DMS153 treated with DMSO at 0.1 percent for 48 hours (cell line): ENCODE data around the gene GLOD4.
"Not testable (repeated sequence)": the region's sequence is repeated elsewhere in the genome, so short reads cannot be mapped to it uniquely, and the experiment has no call there.

Experiments
- DNase-seq: peaks from one replicate; lab custom pipeline; 2025; ENCODE audit not compliant: unreplicated experiment; lab: John Stamatoyannopoulos, UW

GLOD4 gene, protein sequence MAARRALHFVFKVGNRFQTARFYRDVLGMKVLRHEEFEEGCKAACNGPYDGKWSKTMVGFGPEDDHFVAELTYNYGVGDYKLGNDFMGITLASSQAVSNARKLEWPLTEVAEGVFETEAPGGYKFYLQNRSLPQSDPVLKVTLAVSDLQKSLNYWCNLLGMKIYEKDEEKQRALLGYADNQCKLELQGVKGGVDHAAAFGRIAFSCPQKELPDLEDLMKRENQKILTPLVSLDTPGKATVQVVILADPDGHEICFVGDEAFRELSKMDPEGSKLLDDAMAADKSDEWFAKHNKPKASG

DNA sequence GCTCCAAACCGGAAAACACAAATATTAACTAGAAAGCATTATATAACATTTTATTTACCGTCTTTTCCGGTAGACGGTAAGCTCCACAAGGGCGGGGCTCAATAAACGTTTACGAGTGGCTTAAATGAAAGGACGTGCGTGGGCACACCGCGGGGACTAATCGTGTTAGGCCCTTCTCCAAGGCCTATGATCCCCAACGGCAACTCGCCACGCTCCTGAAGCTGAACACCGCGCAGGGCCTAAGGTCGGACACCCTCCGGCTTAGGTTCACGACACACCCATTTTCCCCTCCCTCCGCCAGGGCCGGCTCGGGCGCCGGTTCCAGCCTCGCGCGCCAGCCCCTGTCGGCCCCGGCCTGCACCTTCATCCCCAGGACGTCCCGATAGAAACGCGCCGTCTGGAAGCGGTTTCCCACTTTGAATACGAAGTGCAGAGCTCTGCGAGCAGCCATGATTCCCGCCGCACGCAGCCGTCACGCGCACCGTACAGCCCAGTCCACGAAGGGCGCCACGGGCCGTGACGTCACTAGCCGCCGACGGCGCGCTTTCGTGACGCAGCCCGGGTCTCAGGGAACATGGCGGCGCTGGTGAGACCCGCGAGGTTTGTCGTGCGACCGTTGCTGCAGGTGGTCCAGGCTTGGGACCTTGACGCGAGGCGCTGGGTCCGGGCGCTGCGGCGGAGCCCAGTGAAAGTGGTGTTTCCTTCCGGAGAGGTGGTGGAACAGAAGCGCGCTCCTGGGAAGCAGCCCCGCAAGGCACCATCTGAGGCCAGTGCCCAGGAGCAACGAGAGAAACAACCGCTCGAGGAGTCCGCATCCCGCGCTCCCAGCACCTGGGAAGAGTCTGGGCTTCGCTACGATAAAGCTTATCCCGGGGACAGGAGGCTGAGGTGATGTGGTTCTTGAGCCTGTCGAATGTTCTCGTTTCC lies at the start of gene GLOD4, which contains the start of gene MRM3:
Gene GLOD4 (minus strand): TSS at position 476 of the 927 bp plus-strand sequence. CDS start 25 bp downstream, at position 451.
Gene MRM3 (plus strand): TSS at position 549 of the 927 bp plus-strand sequence. CDS start 26 bp downstream, at position 575.
- peak; percentile 12 for DNase-seq

- DNase-seq: no peak
These were observed 48.9 kb upstream of the GLOD4 start for GRCh38 chr17:830950-831349.

DNA sequence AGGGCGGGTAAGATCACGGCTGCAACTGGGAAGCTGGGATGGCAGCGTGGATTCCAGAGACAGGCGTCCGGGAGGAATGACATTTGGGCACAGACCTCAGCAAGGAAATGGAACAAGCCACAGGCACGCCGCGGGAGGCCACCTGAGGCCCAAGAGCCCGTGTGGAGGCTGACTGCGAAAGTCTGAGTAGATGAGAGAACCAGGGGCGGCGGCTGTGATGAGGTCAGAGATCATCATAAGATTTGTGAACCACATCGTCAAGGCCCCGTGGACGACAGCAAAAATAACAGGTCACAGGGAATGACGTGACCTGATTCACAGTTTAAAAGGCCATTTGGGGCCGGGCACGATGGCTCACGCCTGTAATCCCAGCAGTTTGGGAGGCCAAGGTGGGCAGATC lies 48.3 kb upstream of the GLOD4 start:
- no peak for DNase-seq

GRCh38 chr17:829614-830013 lies 47.5 kb upstream of the GLOD4 start:
- DNase-seq: not testable (repeated sequence)

DNA sequence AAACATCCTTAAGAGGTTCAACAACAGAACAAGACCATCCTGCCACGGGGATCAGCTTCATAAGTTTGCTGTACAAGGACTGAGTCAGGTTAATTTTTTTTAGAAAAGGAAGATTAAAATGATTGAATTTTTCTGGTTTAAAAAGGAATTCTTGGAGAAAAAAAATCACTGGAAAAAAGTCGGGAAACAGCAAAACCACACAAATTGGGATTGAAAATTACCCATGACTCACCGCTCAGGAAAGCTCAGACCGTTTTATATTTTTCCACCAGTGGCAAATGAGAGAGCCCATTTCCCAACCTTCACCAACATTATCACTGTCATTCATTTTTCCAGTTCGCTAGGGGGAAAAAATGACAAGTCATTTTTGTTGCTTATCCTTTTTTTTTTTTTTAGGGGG lies 46.7 kb upstream of the GLOD4 start:
- DNase-seq: no peak

GRCh38 chr17:826778-827177 lies 44.7 kb upstream of the GLOD4 start:
- DNase-seq: no peak

- DNase-seq: no peak
These were observed 43.1 kb upstream of the GLOD4 start for GRCh38 chr17:825216-825615.

DNA sequence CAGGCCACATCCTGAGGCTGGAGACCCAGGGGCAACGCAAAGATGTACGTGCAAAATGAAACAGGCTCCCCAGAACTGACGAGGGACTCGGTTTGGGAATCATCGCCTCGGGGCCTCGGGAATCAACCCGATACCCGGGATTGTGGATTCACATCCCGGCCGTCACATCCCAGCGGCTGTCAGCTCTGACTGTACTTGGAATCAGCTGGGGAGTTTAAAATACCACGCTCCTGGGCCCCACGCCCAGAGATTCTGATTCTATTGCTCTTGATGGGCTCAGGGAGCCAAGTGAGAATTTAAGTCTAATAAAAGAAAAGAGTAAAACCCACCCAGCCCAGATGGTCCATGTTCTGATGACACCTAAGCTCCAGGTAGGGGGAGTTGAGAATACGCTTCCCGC lies 42.3 kb upstream of the GLOD4 start:
- DNase-seq: no peak

DNA sequence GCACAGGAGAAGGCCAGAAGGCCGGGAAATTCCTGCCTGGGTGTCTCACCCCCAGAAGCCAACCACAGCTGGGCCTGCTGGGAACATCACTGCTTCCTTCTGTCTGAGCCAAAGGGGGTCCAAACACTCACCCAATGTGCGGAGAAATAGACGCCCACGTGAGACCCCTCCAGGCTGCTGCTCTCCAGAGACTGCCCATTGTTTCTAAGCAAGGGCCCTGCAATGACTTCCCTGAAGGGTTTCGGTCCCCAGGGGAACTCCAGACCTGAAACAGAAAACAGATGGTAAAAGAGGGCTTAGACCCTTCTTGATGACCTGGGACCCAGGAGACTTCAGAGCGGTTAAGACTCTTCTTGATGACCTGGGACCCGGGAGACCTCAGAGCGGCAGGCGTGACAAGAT lies 41.4 kb upstream of the GLOD4 start:
- no peak for DNase-seq

- DNase-seq: no peak
These were observed 37.2 kb upstream of the GLOD4 start for GRCh38 chr17:819251-819650.

GRCh38 chr17:814371-814770 lies 32.3 kb upstream of the GLOD4 start:
- no peak for DNase-seq

- no peak for DNase-seq
These were observed 30.6 kb upstream of the GLOD4 start for GRCh38 chr17:812638-813204.

DNA sequence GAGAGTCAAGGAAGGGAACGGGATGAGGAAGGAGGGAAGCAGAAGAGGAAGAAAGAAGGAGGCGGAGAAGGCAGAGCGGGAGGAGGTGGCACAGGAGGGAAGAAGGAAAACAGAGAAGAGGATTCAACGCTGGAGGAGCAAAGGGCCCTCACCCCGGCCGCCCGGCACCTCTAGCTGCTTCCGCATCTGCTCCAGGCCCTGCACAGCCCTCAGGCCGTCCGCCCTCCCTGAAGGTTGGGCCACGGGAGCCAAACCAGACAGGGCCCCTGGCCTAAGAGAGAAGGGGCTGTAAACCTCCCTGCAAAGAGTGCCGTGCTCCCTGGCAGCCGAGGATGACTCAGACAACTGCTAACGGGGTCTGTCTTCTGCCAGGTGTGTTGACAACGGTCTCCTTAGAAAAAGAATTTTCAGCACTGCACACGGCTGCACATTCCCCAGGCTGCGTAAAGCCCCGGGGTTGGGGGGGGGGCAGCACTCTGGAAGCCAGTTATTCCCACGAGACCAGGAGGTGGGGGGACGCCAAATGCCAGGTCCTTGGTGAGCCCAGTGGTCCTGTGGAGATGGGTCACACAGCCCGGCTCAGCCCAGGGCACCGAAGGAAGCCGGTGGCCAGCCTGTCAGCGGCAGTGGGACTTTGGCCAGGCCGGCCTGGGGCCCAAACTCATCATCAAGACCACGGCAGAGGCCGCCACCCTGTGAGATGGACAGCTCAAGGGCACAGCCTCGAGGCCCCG lies 29.1 kb upstream of the GLOD4 start:
- no peak for DNase-seq

- DNase-seq: no peak
These were observed 25.6 kb upstream of the GLOD4 start for GRCh38 chr17:807523-808294.

- no peak for DNase-seq
These were observed 24.9 kb upstream of the GLOD4 start for GRCh38 chr17:806781-807522.

- DNase-seq: no peak
These were observed 24.3 kb upstream of the GLOD4 start for GRCh38 chr17:806346-806745.

DNA sequence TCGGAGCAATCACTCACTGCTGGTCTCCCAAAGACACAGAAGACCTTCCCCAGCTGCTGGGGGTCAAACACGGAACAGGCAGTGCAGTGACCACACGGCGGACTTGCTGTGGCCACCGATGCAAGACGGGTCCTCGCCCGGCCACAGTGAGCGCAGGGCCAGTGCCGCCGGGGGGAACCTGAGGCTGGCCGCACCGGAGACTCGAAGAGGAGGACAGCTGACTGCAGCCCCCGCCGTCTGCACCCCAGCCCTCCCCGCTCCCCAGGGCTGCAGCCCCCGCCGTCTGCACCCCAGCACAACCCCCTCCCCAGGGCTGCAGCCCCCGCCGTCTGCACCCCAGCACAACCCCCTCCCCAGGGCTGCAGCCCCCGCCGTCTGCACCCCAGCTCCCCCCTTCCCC lies 23.8 kb upstream of the GLOD4 start:
- not testable (repeated sequence) for DNase-seq

GRCh38 chr17:804541-805435 lies 22.7 kb upstream of the GLOD4 start:
- DNase-seq: no peak
